CD4-positive, alpha-beta T cell treated with Interleukin-21 for 1 hour (primary cell): Measurements from ENCODE around the gene USP11.
"Not testable (repeated sequence)": the region's sequence is repeated elsewhere in the genome, so short reads cannot be mapped to it uniquely, and the experiment has no call there.

Experiments
- DNase-seq: peaks from one replicate; pipeline ENCODE4 v3.0.0-alpha.2; 2020

The USP11 gene

DNA sequence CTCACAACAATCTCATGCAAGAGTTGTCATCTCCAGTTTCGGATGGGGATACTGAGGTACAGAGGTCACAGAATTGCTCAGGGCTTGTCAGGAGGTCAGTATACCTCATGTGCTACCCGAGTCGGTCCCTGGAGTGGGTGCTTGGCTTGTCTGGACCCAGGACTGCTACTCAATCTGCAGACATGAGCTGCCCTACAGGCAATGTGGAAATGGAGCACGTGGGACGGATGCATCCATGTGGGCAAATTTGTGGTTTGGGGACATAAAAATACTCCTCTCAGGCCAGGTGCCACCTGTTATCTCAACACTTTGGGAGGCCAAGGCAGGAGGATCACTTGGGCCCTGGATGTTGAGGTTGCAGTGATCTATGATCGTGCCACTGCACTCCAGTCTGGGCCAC lies 15.8 kb downstream of the USP11 start:
- DNase-seq: no peak

- no peak for DNase-seq
These were observed 17.2 kb downstream of the USP11 start for GRCh38 chrX:47250017-47250347.

- not testable (repeated sequence) for DNase-seq
These were observed 24.8 kb downstream of the USP11 start for GRCh38 chrX:47257620-47258019.

GRCh38 chrX:47264483-47265173 lies 31.8 kb downstream of the USP11 start:
- no peak for DNase-seq

GRCh38 chrX:47266643-47267042 lies 33.8 kb downstream of the USP11 start:
- no peak for DNase-seq

DNA sequence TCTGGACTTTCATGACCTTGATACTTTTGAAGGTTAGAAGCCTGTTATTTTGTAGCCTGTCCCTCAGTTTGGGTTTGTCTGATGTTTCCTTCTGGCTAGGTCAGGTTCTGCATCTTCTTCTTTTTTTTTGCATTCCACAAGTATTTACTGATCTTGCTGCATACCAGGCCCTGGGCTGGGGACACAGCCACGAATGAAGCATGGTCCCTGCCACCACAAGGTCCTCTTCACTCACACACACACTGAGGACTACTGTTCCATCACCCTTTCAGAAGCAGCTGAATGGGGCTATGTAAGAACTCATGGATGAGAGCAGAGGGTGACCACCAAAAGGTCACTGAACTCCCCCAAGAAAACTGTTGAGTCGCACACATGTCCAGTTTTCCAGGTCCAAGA lies 39.2 kb downstream of the USP11 start:
- no peak for DNase-seq

GRCh38 chrX:47273011-47273730 lies 40.4 kb downstream of the USP11 start:
- DNase-seq: no peak

DNA sequence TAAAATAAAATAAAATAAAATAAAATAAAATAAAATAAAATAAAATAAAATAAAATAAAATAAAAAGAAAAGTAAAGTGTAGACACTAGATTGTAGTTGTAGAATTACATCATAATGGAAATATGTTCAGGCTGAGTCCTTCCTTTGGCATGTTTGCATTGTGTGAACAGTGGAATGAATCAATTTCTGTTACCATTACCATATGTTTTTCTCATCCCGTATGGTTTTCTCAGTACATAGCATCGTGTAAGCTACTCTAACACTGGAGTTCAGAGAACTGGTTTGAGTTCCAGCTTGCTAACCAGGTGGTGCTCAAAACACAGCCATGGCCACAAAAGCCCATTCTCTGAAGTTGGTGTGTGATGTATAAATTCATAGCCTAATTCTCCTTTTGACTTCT lies 45.9 kb downstream of the USP11 start:
- DNase-seq: no peak

DNA sequence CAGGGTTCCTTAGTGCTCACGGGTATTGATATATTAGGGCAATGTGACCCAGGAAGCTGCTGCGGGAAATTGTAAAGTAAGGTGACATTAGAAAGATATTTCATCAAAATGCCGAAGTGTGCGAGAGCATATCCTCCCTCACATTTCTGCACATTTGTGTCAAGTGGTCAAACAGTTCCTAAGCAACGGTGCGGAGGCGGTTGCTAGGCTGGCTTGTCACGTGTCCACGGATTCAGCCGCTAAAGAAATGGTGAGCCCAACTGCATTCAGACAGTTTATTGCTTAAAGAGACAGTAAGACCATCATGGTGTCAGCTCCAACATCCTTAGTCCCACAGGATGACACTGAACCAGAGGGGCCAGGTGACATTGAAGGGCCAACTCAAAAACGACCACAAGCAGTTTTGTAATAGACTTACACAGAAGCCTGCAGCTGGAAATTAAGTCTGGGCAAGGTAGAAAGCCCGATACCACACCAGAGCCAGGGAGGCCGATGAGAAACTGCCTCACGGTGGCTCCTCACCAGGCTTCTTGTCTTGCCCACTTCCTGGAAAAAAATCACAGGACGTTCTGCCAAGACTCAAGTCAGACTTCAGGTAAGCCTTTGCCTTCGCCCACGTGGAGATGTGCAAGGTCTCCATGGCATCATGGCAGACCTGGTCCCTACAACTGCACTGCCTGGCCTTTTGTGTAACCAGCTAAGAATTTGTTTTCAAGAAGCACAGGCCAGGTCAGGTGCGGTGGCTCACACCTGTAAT lies 50.4 kb downstream of the USP11 start:
- no peak for DNase-seq

DNA sequence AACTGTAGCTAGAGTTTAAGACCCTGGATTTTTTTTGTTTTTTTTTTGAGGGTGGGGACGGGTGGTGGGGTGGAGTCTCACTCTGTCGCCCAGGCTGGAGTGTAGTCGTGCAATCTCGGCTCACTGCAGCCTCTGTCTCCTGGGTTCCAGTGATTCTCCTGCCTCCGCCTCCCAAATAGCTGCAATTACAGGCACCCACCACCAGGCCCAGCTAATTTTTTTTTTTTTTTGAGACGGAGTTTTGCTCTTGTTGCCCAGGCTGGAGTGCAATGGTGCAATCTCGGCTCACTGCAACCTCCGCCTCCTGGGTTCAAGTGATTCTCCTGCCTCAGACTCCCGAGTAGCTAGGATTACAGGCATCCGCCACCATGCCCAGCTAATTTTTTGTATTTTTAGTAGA lies 51.8 kb downstream of the USP11 start:
- DNase-seq: not testable (repeated sequence)

GRCh38 chrX:47285836-47286320 lies 53.1 kb downstream of the USP11 start:
- no peak for DNase-seq

DNA sequence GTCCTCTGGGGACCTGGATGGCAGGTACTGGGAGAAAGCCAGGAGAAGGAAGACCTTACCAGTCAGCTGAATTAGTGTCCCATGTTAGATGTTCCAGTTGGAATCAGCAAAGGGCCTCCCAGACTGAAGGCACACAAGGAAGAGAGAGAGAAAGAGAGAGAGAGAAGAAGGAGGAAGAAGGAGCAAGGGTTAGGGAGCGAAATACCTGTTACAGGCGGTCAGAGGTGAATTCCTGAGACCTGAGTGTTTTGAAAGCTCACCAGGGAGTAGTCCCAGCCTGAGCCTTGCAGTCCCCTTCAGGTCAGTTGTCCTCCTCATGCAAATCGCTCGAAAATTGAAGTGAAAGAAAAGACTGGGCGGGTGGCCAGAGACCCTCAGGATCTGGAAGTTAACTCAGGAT lies 60.3 kb downstream of the USP11 start:
- no peak for DNase-seq

DNA sequence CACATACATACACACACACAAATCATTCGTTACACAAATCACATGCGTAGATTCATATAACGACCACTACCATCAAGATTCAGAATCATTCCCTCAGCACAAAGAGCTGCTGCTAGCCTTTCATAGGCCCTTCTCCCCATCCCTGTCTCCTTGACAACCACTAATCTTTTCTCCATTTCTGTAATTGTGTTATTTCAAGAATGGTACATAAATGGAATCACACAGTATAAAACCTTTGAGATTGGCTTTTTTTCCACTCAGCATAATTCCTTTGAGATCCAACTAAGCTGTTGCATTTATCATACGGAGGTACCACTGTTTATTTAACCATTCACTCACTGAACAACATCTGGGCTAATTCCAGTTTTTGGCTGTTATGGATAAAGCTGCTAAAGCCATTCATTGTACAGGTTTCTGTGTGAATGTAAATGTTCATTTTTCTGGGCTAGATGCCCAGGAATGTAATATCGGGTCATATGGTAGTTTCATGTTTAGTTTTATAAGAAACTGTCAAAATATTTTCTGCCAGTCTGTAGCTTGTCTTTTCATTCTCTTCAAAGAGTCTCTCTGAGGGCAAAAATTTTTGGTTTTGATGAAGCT lies 64.1 kb downstream of the USP11 start:
- no peak for DNase-seq

DNA sequence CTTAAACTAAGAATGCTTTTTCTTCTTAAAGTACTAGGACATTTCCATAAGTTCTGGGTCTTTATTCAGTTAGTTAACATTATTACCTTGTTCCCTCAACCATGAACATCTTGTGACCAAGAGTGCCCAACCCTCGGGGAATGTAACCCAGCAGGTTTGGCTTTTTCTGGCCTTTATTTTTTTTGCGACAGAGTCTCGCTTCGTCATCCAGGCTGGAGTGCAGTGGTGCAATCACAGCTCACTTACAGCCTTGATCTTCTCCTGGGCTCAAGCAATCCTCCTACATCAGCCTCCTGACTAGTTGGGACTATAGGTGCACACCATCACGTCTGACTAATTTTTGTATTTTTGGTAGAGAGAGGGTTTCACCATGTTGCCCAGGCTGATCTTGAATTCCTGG lies 65.1 kb downstream of the USP11 start:
- no peak for DNase-seq
